Neuronal stem cell (in vitro differentiated cells): Measurements from ENCODE around the gene PTH.

Experiments used
- DNase-seq: peaks from one replicate; pipeline ENCODE4 v3.0.0-alpha.2; 2013; ENCODE audit warnings: low spot score
- H2AFZ ChIP-seq: one replicate; pipeline ENCODE4 v1.6.1; 2013; ENCODE audit warnings: mild to moderate bottlenecking, low read length, inconsistent platforms
- H2AK5ac ChIP-seq: 2 replicates; pipeline ENCODE4 v1.6.1; 2013; ENCODE audit warnings: low read depth, mild to moderate bottlenecking, inconsistent platforms, low read length, moderate library complexity, mixed read lengths
- H2BK120ac ChIP-seq: 2 replicates; pipeline ENCODE4 v1.6.1; 2013; ENCODE audit warnings: low read depth, mild to moderate bottlenecking, inconsistent platforms, low read length, moderate library complexity, mixed read lengths
- H2BK12ac ChIP-seq: one replicate; pipeline ENCODE4 v1.6.1; 2013; ENCODE audit warnings: low read length, inconsistent platforms
- H2BK15ac ChIP-seq: 2 replicates; pipeline ENCODE4 v1.6.1; 2013; ENCODE audit warnings: mild to moderate bottlenecking, low read length, inconsistent platforms, mixed read lengths
- H2BK5ac ChIP-seq: one replicate; pipeline ENCODE4 v1.6.1; 2013; ENCODE audit warnings: inconsistent platforms, mild to moderate bottlenecking, low read length, moderate library complexity
- H3K14ac ChIP-seq: one replicate; pipeline ENCODE4 v1.6.1; 2013; ENCODE audit warnings: low read length, inconsistent platforms
- H3K18ac ChIP-seq: 2 replicates; pipeline ENCODE4 v1.6.1; 2013; ENCODE audit warnings: low read length, inconsistent platforms
- H3K23ac ChIP-seq: 2 replicates; pipeline ENCODE4 v1.6.1; 2013; ENCODE audit warnings: low read depth, mild to moderate bottlenecking, mixed read lengths, low read length, inconsistent platforms; ENCODE audit not compliant: poor library complexity
- H3K27ac ChIP-seq: replicated peaks from 3 replicates; pipeline ENCODE4 v1.5.1; 2013; ENCODE audit warnings: low read length, inconsistent platforms
- H3K27me3 ChIP-seq, 3 experiments: 2 replicates each; pipeline ENCODE4 v1.6.1; 2013; ENCODE audit warnings: low read length in 3 of 3, mild to moderate bottlenecking in 2 of 3, inconsistent platforms in 1 of 3, low read depth in 1 of 3, mixed read lengths in 1 of 3, moderate library complexity in 1 of 3; ENCODE audit not compliant: control insufficient read depth in 3 of 3, insufficient read depth in 3 of 3
- H3K36me3 ChIP-seq, 2 donors: replicated peaks in 1 of 2; 2 replicates each; pipeline ENCODE4 v1.6.1; 2013; ENCODE audit warnings: low read length in 2 of 2; ENCODE audit not compliant: control insufficient read depth in 2 of 2, insufficient read depth in 2 of 2
- H3K4ac ChIP-seq: 2 replicates; pipeline ENCODE4 v1.6.1; 2013; ENCODE audit warnings: inconsistent platforms, mild to moderate bottlenecking, low read length, moderate library complexity
- H3K4me1 ChIP-seq, 2 donors: 1 replicate in 1 of 2; 2 replicates in 1 of 2; pipeline ENCODE4 v1.6.1; 2013; ENCODE audit warnings: low read length in 2 of 2, low read depth in 1 of 2; ENCODE audit not compliant: control insufficient read depth in 2 of 2, insufficient read depth in 1 of 2
- H3K4me2 ChIP-seq: one replicate; pipeline ENCODE4 v1.6.1; 2013; ENCODE audit warnings: mild to moderate bottlenecking, low read length, inconsistent platforms; ENCODE audit not compliant: insufficient read depth, poor library complexity, severe bottlenecking
- H3K4me3 ChIP-seq, 2 donors: 2 replicates each; pipeline ENCODE4 v1.5.1; 2013; ENCODE audit warnings: low read length in 2 of 2, mild to moderate bottlenecking in 2 of 2, inconsistent platforms in 1 of 2, moderate library complexity in 1 of 2
- H3K79me1 ChIP-seq: one replicate; pipeline ENCODE4 v1.6.1; 2013; ENCODE audit warnings: low read depth, mild to moderate bottlenecking, inconsistent platforms, low read length, moderate library complexity
- H3K9ac ChIP-seq: one replicate; pipeline ENCODE4 v1.6.1; 2013; ENCODE audit warnings: mild to moderate bottlenecking, low read depth, low read length, inconsistent platforms; ENCODE audit not compliant: poor library complexity
- H3K9me3 ChIP-seq, 2 donors: replicated peaks in 1 of 2; 2 replicates each; pipeline versions ENCODE3 to v1.6.1; 2013; ENCODE audit warnings: low read length in 2 of 2, mild to moderate bottlenecking in 2 of 2, inconsistent platforms in 1 of 2, low read depth in 1 of 2, mixed read lengths in 1 of 2, moderate library complexity in 1 of 2; ENCODE audit not compliant: control insufficient read depth in 2 of 2, insufficient read depth in 1 of 2
- H4K8ac ChIP-seq: one replicate; pipeline ENCODE4 v1.6.1; 2013; ENCODE audit warnings: low read depth, mild to moderate bottlenecking, inconsistent platforms, low read length, moderate library complexity
- H4K91ac ChIP-seq: one replicate; pipeline ENCODE4 v1.6.1; 2013; ENCODE audit warnings: low read length, low read depth, mild to moderate bottlenecking, inconsistent platforms; ENCODE audit not compliant: poor library complexity
- WGBS, 2 donors: extraction: QIAGEN DNeasy Blood & Tissue Kit; methylation state at CpG; one replicate each; pipeline ENCODE4 v1.1.7; 2013; ENCODE audit warnings: missing lambda C conversion rate in 2 of 2, mixed read lengths in 1 of 2; ENCODE audit not compliant: insufficient read length in 2 of 2, insufficient replicate concordance in 1 of 2; ENCODE audit errors: extremely low coverage in 2 of 2; 5-methylcytosine and 5-hydroxymethylcytosine counted together

The PTH gene

DNA sequence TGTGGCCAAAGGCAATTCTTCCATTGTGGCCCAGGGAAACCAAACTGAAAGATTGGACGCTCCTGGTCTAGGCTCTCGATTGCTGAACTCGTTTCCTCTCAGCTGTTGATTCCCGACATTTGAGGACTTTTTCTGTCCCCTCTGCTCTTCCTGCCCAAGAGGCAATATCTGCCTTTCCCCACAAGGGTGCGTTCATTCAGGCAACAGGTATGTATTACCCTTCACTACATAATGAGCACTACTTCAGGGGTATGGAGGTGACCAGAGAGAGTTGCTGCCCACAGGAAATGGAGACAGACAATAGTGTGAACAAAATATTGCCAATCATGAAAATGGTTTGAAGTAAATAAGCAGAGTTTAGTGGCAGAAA is 8.2 kb downstream of the PTH start:
- Histone ChIP-seq H2BK12ac (no peak overlapping the region), H4K91ac (no peak overlapping the region), H2BK120ac (no peak overlapping the region), H3K18ac (no peak overlapping the region), H3K36me3 (no peaks in the 10 kb centered on the region), H3K4ac (no peak overlapping the region), H4K8ac (no peak overlapping the region), H2BK5ac (no peak overlapping the region), H3K79me1 (no peaks in the 10 kb centered on the region), H3K27ac (no peak overlapping the region), H3K27me3 (peaks cover 0 to 3% (median 0%) of the 10 kb centered on the region in 3 experiments), H2BK15ac (no peak overlapping the region), H2AK5ac (no peak overlapping the region), H3K4me3 (no peak overlapping the region), H3K9ac (no peak overlapping the region), H3K23ac (no peak overlapping the region), H3K4me1 (peaks cover 0 to 2% of the 10 kb centered on the region in 2 donors), H3K14ac (no peak overlapping the region), H2AFZ (peak overlapping the region; percentile 15), H3K9me3 (no peaks in the 10 kb centered on the region), H3K4me2 (no peak overlapping the region)
- DNase-seq: peak; percentile 3
- WGBS, 2 donors: no CpG with 5 or more reads among the region's 5 CpGs

DNA sequence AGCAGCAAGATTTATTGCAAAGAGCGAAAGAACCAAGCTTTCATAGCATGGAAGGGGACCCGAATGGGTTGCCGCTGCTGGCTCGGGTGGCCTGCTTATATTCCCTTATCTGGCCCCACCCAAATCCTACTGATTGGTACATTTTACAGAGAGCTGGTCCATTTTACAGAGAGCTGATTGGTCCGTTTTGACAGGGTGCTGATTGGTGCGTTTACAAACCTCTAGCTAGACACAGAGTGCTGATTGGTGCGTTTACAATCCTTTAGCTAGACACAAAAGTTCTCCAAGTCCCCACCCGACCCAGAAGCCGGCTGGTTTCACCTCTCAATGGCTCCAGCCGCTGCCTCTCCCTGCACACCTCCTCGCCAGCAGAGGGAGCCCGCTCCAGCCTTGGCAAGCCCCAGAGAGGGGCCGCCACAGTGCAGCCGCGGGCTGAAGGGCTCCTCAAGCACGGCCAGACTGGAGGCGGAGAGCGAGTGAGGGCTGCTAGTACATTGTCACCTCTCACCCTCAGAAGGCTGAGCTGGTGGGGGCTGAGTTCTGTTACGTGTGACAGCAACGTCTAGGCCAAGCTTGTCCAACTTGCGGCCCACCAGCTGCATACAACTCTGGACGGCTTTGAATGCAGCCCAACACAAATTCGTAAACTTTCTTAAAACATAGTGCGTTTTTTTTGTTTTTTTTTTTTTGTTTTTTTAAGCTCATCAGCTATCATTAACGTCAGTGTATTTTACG is 8.7 kb downstream of the PTH start:
- peak; percentile 49 for DNase-seq
- Histone ChIP-seq H2AFZ (peak overlapping the region; percentile 15), H3K4me1 (no peaks in the 10 kb centered on the region), H3K79me1 (no peaks in the 10 kb centered on the region), H2BK12ac (peak overlapping the region; percentile 26), H3K23ac (no peak overlapping the region), H3K27me3 (no peaks in the 10 kb centered on the region), H3K27ac (no peak overlapping the region), H3K18ac (peak overlapping the region; percentile 68), H3K9ac (no peak overlapping the region), H2BK5ac (no peak overlapping the region), H3K4ac (no peak overlapping the region), H3K4me2 (peak overlapping the region; percentile 35), H3K36me3 (no peaks in the 10 kb centered on the region), H3K4me3 (peak overlapping the region in 1 of 2 donors; percentile 72), H4K8ac (no peak overlapping the region), H3K9me3 (no peaks in the 10 kb centered on the region), H3K14ac (no peak overlapping the region), H2BK15ac (no peak overlapping the region), H4K91ac (no peak overlapping the region), H2AK5ac (no peak overlapping the region), H2BK120ac (no peak overlapping the region)
- WGBS, 2 donors: no CpG with 5 or more reads among the region's 26 CpGs

DNA sequence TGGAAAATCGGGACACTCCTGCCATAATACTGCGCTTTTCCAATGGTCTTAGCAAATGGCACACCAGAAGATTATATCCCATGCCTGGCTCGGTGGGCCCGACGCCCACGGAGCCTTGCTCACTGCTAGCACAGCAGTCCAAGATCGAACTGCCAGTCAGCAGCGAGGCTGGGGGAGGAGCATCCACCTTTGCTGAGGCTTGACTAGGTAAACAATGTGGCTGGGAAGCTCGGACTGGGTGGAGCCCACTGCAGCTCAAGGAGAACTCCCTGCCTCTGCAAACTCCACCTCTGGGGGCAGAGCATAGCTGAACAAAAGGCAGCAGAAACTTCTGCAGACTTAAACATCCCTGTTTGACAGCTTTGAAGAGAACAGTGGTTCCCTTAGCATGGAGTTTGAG is 15.6 kb downstream of the PTH start:
- H2AK5ac ChIP-seq: no peak overlapping the region
- no peak overlapping the region for H4K8ac ChIP-seq
- no peak for DNase-seq
- no peak overlapping the region for H4K91ac ChIP-seq
- H2BK12ac ChIP-seq: no peak overlapping the region
- H2BK5ac ChIP-seq: no peak overlapping the region
- no peaks in the 10 kb centered on the region for H3K36me3 ChIP-seq
- no peak overlapping the region for H3K18ac ChIP-seq
- no peak overlapping the region for H2AFZ ChIP-seq
- H3K4me3 ChIP-seq: no peak overlapping the region
- H2BK120ac ChIP-seq: no peak overlapping the region
- H3K9me3 ChIP-seq: no peaks in the 10 kb centered on the region
- H3K4me2 ChIP-seq: no peak overlapping the region
- no peak overlapping the region for H2BK15ac ChIP-seq
- no peak overlapping the region for H3K27ac ChIP-seq
- H3K4me1 ChIP-seq: no peaks in the 10 kb centered on the region
- no peaks in the 10 kb centered on the region for H3K27me3 ChIP-seq
- WGBS, 2 donors: no CpG with 5 or more reads among the region's 9 CpGs
- H3K23ac ChIP-seq: no peak overlapping the region
- H3K14ac ChIP-seq: no peak overlapping the region
- H3K9ac ChIP-seq: no peak overlapping the region
- no peaks in the 10 kb centered on the region for H3K79me1 ChIP-seq
- H3K4ac ChIP-seq: no peak overlapping the region

DNA sequence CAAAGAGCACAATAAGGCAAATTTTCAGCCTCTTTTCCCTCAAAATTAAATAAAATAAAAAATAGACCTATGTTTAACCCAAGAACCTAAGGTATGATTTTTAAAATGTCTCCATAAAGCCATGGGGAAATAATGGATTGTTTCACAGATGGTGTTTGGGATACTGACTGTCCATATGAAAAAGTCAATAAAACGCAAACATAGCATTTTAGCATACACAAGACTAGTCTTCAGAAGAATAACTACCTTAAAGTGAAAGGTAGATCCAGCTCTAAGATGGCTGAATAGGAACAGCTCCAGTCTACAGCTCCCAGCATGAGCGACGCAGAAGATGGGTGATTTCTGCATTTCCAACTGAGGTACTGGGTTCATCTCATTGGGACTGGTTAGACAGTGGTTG is 16.1 kb downstream of the PTH start:
- Histone ChIP-seq H3K9ac (no peak overlapping the region), H3K4me2 (no peak overlapping the region), H4K8ac (no peak overlapping the region), H3K27me3 (no peaks in the 10 kb centered on the region), H3K4me3 (no peak overlapping the region), H3K9me3 (no peaks in the 10 kb centered on the region), H4K91ac (no peak overlapping the region), H3K4me1 (no peaks in the 10 kb centered on the region), H3K36me3 (no peaks in the 10 kb centered on the region), H2BK5ac (no peak overlapping the region), H2AK5ac (no peak overlapping the region), H3K18ac (no peak overlapping the region), H2BK12ac (no peak overlapping the region), H2BK120ac (no peak overlapping the region), H2AFZ (no peak overlapping the region), H3K14ac (no peak overlapping the region), H3K23ac (no peak overlapping the region), H3K27ac (no peak overlapping the region), H2BK15ac (no peak overlapping the region), H3K4ac (no peak overlapping the region), H3K79me1 (no peaks in the 10 kb centered on the region)
- no CpG with 5 or more reads among the region's 3 CpGs for WGBS, 2 donors
- no peak for DNase-seq
